ENCODE measurements around the gene ABCG5. TPM values are rescaled to one million over a fixed set of nuclear protein-coding genes. Genes with fewer than 3 reads are reported as not detected.

ABCG5 gene
- total RNA-seq, 1 experiment from 2014 or later = not detected

DNA sequence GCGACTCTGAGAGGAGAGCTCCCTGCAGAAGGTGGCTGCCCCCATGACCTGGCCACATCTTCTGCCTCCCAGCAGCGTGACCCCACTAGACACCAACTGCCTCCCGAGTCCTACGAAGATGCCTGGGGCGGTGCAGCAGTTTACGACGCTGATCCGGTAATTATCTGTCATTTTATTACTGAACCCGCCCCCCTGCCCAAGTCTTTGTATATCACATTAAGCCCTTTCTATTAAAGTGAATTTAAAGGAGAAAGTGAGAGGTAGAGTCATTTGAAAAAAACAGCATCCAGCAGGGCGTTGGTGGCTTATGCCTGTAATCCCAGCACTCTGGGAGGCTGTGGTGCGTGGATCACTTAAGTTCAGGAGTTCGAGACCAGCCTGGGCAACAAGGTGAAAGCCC, 33.5 kb upstream of the ABCG5 start:
- Mint-ChIP-seq H3K27ac (no peak overlapping the region), H3K4me3 (no peak overlapping the region), H3K27me3 (ENCODE audit: low read depth) (peaks cover 41% of the 10 kb centered on the region), H3K36me3 (no peaks in the 10 kb centered on the region), H3K4me1 (no peaks in the 10 kb centered on the region), H3K9me3 (no peaks in the 10 kb centered on the region)
- ChIA-PET CTCF (no interaction called here), POLR2A (no interaction called here)
- TF ChIP-seq, protein P1, sequence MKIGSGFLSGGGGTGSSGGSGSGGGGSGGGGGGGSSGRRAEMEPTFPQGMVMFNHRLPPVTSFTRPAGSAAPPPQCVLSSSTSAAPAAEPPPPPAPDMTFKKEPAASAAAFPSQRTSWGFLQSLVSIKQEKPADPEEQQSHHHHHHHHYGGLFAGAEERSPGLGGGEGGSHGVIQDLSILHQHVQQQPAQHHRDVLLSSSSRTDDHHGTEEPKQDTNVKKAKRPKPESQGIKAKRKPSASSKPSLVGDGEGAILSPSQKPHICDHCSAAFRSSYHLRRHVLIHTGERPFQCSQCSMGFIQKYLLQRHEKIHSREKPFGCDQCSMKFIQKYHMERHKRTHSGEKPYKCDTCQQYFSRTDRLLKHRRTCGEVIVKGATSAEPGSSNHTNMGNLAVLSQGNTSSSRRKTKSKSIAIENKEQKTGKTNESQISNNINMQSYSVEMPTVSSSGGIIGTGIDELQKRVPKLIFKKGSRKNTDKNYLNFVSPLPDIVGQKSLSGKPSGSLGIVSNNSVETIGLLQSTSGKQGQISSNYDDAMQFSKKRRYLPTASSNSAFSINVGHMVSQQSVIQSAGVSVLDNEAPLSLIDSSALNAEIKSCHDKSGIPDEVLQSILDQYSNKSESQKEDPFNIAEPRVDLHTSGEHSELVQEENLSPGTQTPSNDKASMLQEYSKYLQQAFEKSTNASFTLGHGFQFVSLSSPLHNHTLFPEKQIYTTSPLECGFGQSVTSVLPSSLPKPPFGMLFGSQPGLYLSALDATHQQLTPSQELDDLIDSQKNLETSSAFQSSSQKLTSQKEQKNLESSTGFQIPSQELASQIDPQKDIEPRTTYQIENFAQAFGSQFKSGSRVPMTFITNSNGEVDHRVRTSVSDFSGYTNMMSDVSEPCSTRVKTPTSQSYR (CRISPR knock-in tag; IDR thresholded peaks at IDR 0.05) = no peak
- TF ChIP-seq, protein P2, sequence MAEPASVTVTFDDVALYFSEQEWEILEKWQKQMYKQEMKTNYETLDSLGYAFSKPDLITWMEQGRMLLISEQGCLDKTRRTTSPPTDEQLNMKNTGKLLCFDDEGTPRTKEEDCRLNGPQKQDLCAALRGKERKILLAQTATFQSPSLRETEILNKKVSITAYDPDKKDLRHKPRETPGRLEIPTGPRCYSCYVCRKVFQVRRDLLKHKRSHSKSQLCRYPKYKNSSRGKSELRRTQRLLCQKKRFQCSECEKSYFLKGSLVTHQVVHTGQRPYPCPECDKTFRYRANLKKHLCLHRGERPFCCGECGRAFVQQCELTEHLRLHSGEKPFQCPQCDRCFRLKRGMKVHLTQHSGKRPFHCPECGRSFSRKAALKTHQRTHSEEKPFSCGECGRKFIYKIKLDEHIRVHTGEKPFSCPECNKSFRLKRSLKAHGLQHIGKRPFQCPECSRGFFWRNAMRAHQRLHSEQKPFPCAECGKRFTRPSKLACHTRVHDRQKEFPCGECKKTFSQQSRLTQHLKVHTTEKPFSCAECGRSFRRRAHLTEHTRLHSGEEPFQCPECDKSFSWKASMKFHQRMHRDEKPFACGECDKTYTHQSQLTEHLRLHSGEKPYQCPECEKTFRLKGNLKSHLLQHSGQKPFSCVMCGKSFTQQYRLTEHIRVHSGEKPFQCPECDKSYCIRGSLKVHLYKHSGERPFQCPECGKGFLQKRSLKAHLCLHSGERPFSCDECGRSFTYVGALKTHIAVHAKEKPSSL (CRISPR knock-in tag; conservative IDR thresholded peaks at IDR 0.05) = no peak
- no peak for TF ChIP-seq KAT7 (CRISPR knock-in tag; IDR thresholded peaks at IDR 0.05; ENCODE audit: borderline replicate concordance)
- TF ChIP-seq, protein P3, sequence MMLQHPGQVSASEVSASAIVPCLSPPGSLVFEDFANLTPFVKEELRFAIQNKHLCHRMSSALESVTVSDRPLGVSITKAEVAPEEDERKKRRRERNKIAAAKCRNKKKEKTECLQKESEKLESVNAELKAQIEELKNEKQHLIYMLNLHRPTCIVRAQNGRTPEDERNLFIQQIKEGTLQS (CRISPR knock-in tag; conservative IDR thresholded peaks at IDR 0.05) = no peak
- TF ChIP-seq, protein P4, sequence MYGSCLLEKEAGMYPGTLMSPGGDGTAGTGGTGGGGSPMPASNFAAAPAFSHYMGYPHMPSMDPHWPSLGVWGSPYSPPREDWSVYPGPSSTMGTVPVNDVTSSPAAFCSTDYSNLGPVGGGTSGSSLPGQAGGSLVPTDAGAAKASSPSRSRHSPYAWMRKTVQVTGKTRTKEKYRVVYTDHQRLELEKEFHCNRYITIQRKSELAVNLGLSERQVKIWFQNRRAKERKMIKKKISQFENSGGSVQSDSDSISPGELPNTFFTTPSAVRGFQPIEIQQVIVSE (CRISPR knock-in tag; IDR thresholded peaks at IDR 0.05; ENCODE audit: borderline replicate concordance) = no peak
- TF ChIP-seq ZNF671 (CRISPR knock-in tag; IDR thresholded peaks at IDR 0.05) = no peak
- no peak for TF ChIP-seq MXD4 (CRISPR knock-in tag; IDR thresholded peaks at IDR 0.05; ENCODE audit: borderline replicate concordance)
- no peak for TF ChIP-seq ZNF138 (CRISPR knock-in tag; conservative IDR thresholded peaks at IDR 0.05)
- TF ChIP-seq FOXP1 (CRISPR knock-in tag; IDR thresholded peaks at IDR 0.05; ENCODE audit: borderline replicate concordance) = no peak
- TF ChIP-seq, protein P5, sequence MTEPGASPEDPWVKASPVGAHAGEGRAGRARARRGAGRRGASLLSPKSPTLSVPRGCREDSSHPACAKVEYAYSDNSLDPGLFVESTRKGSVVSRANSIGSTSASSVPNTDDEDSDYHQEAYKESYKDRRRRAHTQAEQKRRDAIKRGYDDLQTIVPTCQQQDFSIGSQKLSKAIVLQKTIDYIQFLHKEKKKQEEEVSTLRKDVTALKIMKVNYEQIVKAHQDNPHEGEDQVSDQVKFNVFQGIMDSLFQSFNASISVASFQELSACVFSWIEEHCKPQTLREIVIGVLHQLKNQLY (CRISPR knock-in tag; IDR thresholded peaks at IDR 0.05) = no peak
- no peak for TF ChIP-seq ZNF396 (CRISPR knock-in tag; IDR thresholded peaks at IDR 0.05; ENCODE audit: borderline replicate concordance)
- no peak for TF ChIP-seq JUN (CRISPR knock-in tag; IDR thresholded peaks at IDR 0.05)
- DNase-seq (ENCODE audit: low spot score) (no peak), ATAC-seq (no peak)

DNA sequence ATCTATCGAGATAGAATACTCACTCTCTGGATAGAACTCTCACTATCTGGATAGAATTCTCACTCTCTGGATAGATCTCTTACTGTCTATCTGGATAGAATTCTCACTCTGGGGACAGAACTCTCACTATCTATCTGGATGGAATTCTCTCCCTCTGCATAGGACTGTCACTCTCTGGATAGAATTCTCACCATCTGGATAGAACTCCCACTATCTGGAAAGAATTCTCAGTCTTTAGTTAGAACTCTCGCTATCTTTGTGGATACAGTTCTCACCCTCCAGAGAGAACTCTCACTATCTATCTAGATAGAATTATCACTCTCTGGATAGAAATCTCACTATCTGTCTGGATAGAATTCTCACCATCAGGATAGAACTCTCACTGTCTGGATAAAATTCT, 16.7 kb upstream of the ABCG5 start:
- ChIA-PET CTCF (no interaction called here), POLR2A (no interaction called here)
- no peak for DNase-seq (ENCODE audit: low spot score)
- Mint-ChIP-seq H3K9me3 (no peaks in the 10 kb centered on the region), H3K27ac (no peak overlapping the region), H3K27me3 (ENCODE audit: low read depth) (peaks cover 51% of the 10 kb centered on the region), H3K4me3 (no peak overlapping the region), H3K4me1 (no peaks in the 10 kb centered on the region), H3K36me3 (no peaks in the 10 kb centered on the region)
- ATAC-seq = no peak
- TF ChIP-seq TEAD1 (CRISPR knock-in tag; IDR thresholded peaks at IDR 0.05) = no peak
- no peak for TF ChIP-seq CREB1 (CRISPR knock-in tag; IDR thresholded peaks at IDR 0.05)
- no peak for TF ChIP-seq NFATC4 (CRISPR knock-in tag; IDR thresholded peaks at IDR 0.05)
- TF ChIP-seq, protein P6, sequence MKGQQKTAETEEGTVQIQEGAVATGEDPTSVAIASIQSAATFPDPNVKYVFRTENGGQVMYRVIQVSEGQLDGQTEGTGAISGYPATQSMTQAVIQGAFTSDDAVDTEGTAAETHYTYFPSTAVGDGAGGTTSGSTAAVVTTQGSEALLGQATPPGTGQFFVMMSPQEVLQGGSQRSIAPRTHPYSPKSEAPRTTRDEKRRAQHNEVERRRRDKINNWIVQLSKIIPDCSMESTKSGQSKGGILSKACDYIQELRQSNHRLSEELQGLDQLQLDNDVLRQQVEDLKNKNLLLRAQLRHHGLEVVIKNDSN (CRISPR knock-in tag; IDR thresholded peaks at IDR 0.05) = no peak
- TF ChIP-seq MYBL2 (CRISPR knock-in tag; IDR thresholded peaks at IDR 0.05) = no peak
- TF ChIP-seq ZNF219 (CRISPR knock-in tag; IDR thresholded peaks at IDR 0.05; ENCODE audit: borderline replicate concordance) = no peak
- TF ChIP-seq, protein P7, sequence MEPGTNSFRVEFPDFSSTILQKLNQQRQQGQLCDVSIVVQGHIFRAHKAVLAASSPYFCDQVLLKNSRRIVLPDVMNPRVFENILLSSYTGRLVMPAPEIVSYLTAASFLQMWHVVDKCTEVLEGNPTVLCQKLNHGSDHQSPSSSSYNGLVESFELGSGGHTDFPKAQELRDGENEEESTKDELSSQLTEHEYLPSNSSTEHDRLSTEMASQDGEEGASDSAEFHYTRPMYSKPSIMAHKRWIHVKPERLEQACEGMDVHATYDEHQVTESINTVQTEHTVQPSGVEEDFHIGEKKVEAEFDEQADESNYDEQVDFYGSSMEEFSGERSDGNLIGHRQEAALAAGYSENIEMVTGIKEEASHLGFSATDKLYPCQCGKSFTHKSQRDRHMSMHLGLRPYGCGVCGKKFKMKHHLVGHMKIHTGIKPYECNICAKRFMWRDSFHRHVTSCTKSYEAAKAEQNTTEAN (CRISPR knock-in tag; IDR thresholded peaks at IDR 0.05) = no peak
- TF ChIP-seq, protein P2 (CRISPR knock-in tag; conservative IDR thresholded peaks at IDR 0.05) = no peak
- no peak for TF ChIP-seq FOXJ3 (CRISPR knock-in tag; IDR thresholded peaks at IDR 0.05; ENCODE audit: borderline replicate concordance)
- no peak for TF ChIP-seq NR3C1 (CRISPR knock-in tag; conservative IDR thresholded peaks at IDR 0.05; ENCODE audit: low read depth)
- no peak for TF ChIP-seq OVOL2 (CRISPR knock-in tag; IDR thresholded peaks at IDR 0.05; ENCODE audit: borderline replicate concordance)
- no peak for TF ChIP-seq ZNF263 (CRISPR knock-in tag; IDR thresholded peaks at IDR 0.05; ENCODE audit: low read depth)
- no peak for TF ChIP-seq ZNF232 (CRISPR knock-in tag; IDR thresholded peaks at IDR 0.05)
- TF ChIP-seq CREM (CRISPR knock-in tag; IDR thresholded peaks at IDR 0.05) = no peak
